Endometrial microvascular endothelial cells (primary cell): ENCODE results near the gene EMID1. TPM values are rescaled to one million over a fixed set of nuclear protein-coding genes. Genes with fewer than 3 reads are reported as not detected.

ENCODE experiments used
- in situ Hi-C: cut with HindIII; loops from 2 replicates; pipeline ENCODE4 v1.10.0; 2017; ENCODE audit warnings: low sequenced_read_pairs, low pct_unique_long_range_greater_than_20kb; ENCODE audit errors: inconsistent ontology term
- total RNA-seq: library from RNA; depleted of rRNA; stranded (reverse); fragments of >200 nt; gene quantifications from one replicate; pipeline ENCODE4 v1.2.3, GENCODE V29; 2015; ENCODE audit errors: inconsistent ontology term

Gene EMID1
- total RNA-seq, 1 donor from 2014 or later: not detected

DNA sequence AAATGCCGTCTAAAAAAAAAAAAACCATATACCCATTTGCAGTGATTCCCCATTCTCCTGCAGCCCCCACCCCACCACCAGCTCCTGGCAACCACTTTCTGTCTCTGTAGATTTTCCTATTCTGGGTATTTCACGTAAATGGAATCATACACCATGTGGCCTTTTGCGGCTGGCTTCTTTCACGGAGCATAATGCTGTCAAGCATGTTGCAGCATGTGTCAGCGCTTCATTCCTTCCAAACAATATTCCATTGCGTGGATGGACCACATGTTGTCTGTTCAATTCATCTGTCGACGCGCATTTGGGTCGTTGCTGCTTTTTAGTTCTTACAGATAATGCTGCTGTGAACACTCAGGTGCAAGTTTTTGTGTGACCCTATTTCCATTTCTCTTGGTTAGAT lies 14.8 kb upstream of the EMID1 start:
- in situ Hi-C loops: no loop called here

DNA sequence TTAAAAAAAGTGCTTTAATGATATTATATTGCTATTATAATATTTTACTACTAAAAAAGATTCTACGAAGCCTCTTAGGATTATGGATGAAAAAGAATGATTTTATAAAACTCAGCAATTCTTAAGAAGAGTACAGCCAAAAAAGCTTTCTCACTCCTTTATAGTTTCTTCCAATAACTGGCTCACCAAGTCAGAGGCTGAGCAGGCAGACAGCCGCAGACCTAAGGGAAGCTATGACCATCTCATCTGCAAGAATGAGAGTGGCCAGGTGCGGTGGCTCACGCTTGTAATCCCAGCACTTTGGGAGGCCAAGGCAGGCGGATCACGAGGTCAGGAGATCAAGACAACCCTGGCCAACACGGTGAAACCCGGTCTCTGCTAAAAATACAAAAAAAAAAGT lies 12.7 kb upstream of the EMID1 start:
- in situ Hi-C loops: no loop called here

DNA sequence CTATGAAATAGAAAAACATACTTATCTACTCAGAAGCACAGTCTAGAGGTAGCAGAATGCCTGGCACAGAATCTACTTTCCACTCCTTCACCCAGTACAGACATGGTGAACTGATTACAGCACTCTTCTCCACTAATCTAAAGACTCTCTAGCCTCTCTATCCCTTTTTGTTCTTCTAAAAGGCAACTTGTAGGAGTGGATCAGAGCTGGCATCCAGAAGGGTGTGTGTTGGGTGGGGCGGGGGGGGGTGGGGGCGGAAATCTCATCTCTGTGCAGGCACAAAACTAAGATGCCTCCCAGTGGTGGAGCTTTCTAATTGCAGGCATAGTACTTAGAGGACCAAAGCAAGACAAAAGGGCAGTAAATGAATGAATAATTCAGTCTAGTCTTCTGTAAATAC lies 11.5 kb upstream of the EMID1 start:
- in situ Hi-C loops: no loop called here

DNA sequence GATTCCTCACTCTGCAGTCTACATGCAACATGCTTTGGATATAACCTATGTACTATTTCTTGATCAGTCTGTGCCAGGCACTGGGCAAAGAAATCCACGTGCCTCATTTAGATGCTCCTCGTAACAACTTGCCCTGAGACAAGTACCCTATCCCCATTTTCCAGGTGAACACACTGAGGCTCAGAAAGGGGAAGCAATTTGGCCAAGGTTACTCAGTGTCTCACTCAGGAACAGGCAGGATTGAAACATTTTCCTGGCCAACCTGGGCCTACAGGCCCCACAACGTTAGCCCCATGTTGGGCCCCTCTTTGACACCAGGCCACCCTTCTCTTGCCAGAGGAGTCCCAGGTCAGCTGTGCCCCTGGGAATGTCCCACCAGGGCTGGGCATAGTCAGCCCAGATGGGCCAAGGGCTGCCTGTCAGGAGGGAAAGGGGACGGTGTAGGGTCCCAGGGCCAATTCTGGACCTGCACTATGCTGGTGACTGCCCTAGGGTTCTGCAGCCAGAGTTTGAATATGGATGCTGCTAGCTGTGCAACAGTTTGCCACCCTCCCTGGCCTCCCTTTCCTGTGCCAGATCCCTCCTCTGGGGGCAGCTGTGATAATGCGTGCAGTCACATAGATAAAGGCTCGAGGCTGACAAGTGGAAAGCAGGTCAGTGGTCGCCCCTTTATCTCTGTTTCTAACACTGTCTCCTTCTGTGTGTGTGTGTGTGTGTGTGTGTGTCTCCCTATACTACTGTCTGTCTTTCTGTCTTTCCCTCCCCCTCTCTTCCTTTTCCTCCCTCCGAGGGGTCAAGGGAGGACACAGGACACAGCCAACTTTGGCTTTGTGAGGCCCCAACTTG lies 10.4 kb upstream of the EMID1 start:
- in situ Hi-C loops: no loop called here

DNA sequence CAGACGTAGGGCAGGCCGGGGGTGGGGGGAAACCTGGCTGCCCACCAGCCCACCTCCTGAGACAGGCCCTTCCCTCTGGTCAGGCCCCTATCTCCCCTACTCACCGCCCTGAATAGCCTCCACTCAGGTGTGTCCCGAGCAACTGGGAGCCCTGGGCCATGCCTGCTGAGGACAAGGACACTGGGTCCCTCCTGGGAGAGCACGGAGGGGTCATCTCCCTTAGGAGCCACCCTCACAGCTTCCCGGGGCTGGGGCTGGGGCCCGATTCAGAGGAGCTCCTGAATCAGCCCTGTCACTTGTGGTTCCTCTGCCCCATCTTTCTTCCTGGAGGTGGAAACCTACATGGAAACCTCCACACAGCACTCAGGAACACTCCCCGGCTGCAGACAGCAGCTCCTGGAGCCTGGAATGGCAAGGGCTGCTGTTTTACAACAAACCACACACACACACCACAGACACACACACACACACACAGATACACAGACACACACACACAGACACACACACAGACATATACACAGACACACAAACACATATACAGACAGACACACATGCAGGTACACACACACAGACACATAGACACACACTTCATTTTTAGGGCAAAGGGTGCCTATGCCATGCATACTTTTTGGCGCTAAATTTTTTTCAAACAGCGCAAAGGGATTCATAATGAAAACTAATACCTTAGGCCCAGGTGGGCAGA lies 9.6 kb upstream of the EMID1 start:
- in situ Hi-C loops: no loop called here

DNA sequence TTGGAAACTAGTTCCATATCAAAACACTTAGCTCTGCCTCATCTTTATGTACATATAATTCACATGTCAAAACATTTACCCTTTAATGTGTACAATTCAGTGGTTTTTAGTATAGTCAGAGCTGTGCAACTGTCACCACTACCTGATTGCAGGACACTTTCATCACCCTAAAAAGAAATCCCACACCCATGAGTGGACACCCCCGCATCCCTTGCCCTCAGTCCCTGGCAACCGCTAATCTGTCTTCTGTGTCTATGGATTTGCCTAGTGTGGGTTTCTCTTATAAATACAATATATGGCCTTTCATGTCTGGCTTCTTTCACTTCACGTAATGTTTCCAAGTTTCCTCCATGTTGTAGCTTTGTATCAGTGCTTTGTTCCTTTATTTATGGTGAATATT lies 8.6 kb upstream of the EMID1 start:
- in situ Hi-C loops: no loop called here

DNA sequence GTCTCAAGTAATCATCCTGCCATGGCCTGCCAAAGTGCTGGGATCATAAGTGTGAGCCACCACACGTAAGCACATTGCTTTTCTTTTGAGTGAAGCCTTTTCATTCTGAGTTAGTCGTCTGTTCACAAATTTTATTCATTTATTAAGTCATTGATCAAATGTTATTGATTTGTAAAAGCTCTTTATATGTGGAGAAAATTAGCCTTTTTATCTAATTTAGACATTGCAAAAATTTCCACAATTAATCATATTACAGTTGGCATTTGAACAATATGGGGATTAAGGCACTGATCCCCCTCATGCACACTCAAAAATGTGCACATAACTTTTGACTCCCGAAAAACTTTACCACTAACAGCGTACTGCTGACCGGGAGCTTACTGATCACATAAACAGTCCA lies 7.5 kb upstream of the EMID1 start:
- in situ Hi-C loops: no loop called here

DNA sequence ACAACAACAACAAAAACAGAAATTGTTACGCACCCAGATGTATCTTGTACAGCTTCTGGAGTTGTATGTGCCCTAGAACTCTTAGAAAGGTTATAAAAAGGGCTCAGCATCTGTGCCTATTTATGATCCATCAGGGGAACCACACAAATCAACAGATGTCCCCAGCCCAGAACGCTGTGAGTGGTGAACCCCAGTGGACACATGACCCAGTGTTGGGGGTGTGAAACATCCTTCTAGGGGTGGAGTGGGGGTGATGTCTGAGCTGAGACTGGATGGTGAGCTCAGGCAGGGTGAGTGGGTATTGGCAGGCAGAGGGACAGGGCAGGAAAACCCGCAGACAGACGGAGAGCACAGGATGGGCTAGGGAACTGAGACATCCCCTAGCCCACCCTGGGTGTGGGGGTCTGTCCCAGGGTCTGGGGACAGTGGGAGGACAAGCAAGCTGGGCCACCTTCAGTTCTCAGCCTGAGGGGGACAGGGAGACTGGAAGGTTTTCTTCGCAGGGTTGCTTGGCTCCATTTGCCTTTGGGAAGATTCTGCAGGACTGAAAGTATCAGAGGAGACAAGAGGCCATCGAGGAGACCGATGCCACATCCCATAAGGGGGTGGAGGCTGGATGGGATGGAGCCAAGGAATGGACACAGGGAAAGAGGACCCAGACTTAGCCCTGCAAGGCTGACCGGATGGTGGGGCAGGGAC lies 5.8 kb upstream of the EMID1 start:
- in situ Hi-C loops: no loop called here

DNA sequence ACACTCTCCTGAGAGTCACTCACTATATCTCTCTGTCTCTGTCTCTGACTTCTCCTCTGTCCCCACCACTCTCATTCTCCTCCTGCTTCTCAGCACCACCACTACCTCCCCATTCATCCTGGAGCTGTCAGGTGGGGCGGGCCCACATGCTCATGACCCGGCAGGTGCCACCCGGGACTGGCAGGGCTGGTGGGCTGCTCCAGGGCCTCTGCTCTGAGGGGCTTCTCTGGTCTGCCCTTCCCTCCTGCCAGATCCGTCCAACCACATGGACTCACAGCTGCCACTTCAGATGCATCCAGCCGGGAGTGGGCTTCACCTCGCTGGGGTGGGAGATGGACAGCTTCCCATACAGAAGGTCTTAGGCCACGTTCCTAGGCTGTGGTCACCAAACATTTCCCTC lies 4.8 kb upstream of the EMID1 start:
- in situ Hi-C loops: no loop called here

DNA sequence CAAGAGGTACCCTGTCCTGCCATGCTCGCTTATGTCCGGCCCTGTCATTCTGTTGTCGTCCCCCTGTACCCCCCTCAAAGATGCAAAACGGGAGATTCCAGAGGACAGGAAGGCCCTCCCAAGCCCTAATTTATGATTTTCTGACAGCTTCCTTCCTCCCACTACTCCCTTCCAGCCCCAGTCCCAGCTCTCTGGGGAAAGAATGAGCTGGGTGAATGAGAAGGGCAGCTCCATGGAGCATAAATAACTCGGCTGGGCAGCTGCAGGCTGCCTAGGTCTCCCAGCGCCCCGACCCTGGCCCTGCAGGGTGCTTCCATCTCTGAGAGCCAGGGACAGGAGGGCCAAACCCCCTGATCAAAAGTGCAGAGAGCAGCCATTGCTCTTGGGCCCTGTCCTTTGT lies 3.9 kb upstream of the EMID1 start:
- in situ Hi-C loops: no loop called here

DNA sequence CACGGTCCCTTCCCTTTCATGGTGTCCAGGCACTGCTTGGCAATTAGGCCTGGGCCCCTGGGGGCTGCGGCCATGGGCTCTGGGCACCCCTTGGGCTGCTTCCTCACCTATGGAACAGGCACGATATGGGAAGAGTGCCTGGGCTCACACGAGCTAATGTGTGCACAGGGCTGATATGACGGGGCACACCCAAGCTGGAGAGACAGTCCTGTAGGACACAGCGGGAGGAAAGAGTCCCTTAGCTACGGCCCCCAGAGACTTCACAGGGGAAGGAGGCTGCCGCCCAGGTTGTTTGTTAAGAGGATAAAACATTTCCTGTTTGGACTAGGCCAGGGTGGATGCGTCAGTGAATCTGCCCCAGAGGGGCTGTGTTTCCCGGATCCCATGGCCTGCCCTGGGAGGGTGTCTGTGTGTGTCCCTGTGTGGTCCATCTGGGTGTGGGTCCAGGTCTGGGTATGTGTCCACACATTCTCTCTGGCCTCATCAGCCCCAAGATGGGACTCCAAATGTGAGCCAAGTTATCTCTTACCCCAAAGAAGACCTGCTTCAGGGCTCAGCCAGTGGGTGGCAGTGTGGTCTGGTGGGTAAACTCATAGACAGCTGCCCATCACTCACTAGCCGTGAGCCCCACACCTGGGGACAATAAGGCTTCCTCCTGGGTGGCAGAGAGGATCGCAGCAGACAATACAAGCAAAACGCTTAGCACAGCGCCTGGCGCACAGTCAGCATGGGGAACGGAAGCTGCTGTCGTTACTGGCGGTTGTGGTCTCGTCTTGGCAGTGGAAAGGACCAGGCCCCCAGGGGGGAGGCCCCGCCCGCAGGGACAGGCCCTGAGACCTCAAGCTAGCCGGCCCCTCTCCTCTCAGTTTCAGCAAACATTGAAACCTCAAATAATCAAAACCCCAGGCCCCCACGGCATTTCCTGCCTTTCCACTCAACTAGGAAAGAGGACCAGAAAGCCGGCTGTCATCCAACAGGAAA lies 3.2 kb upstream of the EMID1 start:
- in situ Hi-C loops: no loop called here

DNA sequence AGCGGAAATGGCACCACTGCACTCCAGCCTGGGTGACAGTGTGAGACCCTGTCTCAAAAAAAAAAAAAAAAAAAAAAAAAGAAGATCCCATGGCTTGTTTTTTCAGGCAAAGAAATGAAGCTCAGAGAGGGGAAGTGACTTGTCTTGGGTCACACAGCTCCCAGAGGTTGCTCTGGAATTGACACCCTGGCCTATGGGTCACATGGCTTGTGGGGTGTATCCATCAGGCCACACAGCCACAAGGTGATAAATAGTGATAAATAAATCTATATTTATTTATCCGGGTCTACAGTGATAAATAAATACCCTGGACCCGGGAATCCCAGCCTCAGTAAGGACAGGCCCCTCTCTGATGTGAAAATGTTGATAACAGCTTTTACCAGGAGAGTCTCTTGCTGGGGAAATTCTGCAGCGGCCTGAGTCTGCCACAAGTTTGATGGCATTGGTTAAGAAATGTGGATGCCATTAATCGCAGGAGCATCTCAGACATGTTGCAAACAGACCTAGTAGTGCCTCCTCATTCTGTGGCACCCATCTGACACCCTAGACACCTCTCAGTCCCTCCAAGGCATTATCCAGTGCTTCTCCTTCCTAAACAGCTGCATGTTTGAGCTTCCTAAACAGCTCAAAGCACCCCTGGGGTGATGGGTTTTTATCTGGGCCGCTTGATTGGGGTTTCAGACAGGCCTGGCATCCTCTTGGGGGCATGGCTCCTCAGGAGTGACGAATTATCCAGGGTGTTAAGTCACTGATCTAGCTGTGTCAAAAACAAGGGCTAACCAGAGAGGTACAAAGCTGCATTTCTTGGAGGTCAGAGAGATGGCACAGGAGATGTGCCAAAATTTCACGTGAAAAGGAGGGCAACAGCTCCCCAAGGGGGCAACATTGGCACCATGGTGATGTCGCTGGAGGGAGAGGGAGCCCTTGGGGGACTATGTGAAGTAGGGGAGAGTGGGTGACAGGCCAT lies 1.9 kb upstream of the EMID1 start:
- in situ Hi-C loops: no loop called here

DNA sequence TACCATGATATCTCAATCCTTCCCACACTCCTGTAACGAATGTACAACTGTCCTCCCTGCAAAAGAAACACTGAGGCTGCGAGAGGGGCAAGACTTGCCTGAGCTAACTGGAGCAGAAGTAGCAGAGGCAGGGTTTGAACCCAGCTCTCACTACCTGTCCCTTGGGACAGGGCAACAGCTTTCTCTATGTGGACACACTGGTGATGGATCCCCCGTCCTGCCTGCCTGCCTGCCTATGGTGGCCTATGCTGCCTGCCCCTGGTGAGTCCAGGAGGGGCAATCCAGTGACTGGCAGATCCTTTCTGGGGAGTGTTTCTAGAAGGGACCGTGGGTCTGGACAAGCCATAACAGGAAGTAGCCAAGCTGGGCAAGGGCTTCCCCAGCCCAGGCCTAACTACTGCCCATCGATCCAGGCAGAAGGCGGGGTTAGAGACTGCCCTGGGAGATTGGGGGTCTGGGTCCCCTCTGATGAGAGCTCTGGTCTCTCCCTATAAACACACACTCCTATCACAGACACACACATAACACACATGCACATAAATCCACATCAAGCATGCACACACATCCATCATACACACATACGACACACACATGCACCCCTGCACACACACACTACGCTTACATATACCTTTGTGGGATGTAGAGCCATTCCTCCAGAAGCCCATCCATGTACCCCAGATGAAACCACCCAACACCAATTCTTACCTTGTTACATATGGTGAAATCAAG lies 1.1 kb upstream of the EMID1 start:
- in situ Hi-C loops: no loop called here

DNA sequence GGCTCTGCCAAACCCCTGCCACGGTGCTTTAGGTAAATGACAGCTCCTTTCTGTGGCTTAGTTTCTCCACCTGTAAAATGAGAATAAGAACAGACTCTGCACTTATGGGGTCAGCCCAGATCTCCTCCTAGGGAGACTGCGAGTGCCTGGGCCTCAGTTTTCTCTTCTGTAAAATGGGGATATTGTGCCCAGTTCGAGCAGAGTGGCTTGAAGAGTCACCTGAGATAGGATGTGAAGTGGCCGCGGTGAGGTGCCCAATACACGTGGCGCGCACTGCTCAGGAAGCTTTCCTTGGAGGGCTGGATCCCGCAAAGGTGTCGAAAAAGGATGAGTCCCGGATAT lies 473 bp upstream of the EMID1 start:
- in situ Hi-C loops: no loop called here

DNA sequence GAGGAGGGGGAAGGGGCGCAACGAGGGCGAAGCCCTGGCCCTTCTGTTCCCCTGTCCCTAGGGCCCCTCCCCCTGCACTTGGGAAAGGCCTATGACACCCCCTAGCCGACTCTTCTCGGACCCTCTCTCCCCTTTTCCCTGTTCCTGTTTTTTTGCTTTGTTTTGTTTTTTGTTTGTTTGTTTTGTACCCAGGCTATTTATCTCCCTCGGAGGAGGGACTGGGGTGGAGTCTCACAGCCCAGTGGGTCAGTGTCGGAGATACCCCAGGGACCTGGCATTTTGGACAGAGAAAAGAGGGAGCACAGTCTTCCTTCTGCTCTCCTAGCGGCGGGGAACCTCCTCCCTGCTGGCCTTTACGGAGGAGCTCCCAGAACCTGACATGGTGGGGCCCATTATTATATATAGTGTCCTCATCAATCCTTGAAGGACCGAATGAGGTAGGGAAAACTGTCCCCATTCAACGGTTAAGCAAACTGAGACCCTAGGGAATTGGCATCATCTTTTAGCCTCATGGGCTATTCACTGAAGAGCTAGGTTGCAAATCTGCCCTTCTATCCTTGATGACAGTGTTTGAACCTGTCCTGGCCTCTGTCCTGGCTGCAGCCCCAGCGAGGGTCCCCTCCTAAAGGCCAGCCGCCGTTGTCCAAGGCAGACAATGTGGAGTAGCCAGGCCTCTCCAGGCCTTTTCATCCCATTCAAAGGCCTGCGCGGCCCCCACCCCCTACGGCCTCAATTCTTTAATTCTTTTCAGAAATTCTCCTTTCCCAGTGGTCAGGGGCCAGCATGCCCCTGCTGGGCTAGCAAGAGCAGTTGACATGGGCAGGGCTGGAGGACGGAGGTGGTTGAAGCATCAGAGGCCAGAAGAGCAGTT lies 911 bp downstream of the EMID1 start:
- in situ Hi-C loops: no loop called here

DNA sequence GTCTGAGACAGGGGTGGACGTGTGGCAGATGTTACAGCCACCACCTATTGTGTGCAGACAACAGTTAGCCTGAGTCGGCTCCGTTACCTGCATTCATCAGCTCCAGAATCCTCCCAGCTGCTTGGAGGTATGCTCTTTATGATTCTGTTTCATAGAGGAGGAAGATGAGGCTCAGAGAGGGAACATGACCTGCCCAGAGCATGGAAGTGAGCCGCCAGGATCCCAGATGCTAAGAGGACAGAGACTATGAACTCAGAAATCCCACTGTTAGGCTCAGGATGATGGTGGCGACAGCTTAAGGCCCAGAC lies 1.5 kb downstream of the EMID1 start:
- in situ Hi-C loops: no loop called here
